Dermis microvascular lymphatic vessel endothelial cell (primary cell): Measurements from ENCODE around the gene ZNF724. TPM values are rescaled to one million over a fixed set of nuclear protein-coding genes. Genes with fewer than 3 reads are reported as not detected.
"Not testable (repeated sequence)": the region's sequence is repeated elsewhere in the genome, so short reads cannot be mapped to it uniquely, and the experiment has no call there.

ENCODE experiments used
- DNase-seq, 2 donors: peaks; one replicate each; pipeline versions ENCODE4 v3.0.0 to v3.0.0-alpha.2; 2010; ENCODE audit warnings: low read depth in 2 of 2
- total RNA-seq: library from RNA; depleted of rRNA; stranded (reverse); fragments of >200 nt; gene quantifications from 2 replicates; pipeline ENCODE4 v1.2.1, GENCODE V29; 2014

Gene ZNF724
- 4.9 and 5.3 TPM in 2 replicates for total RNA-seq

GRCh38 chr19:23249911-23250649 is at the start of gene ZNF724:
ZNF724 (minus strand) TSS chr19:23250394; CDS start chr19:23250242, 152 bp downstream.
- DNase-seq = peak; percentile 96 to 98

DNA sequence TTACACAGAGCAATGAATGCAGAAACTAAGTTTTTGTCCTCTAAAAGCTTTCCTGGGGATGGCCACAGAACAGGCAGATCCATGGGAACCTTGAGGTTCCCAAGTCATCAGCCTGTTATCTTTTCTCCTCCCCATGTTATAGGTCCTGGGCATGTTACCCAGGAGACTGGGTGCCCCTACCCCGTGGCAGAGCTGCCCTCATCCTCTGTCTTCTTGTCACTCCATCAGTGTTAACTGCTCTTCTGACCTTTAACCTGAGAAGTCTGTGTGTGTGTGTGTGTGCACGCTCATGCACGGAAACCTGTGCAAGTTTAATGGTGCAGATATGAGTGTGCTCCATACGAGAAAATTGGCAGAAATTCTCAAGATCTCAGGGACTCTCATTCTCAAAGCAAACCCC is 43.9 kb upstream of the ZNF724 start:
- no peak for DNase-seq

GRCh38 chr19:23289966-23290365 is 39.8 kb upstream of the ZNF724 start:
- not testable (repeated sequence) for DNase-seq

DNA sequence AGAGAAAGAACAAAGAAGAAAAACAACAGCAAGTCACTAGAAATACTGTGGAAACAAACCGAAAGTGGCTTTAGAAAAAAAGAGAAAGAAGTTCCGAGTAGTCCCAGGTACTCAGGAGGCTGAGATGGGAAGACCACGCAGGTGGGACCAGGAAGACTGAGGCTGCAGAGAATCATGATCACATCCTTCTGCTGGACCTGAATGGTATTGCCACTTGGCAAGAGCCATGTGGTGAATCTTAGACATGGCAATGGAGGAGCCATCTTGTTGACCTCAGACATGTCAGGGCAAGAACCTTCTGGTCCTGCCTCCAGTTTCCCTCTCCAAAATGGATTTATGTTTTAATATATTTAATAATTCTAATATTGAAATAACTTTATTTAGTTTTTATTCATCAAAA is 37.4 kb upstream of the ZNF724 start:
- no peak for DNase-seq

GRCh38 chr19:23286477-23286876 is 36.3 kb upstream of the ZNF724 start:
- no peak for DNase-seq

GRCh38 chr19:23285948-23286347 is 35.8 kb upstream of the ZNF724 start:
- DNase-seq = no peak

DNA sequence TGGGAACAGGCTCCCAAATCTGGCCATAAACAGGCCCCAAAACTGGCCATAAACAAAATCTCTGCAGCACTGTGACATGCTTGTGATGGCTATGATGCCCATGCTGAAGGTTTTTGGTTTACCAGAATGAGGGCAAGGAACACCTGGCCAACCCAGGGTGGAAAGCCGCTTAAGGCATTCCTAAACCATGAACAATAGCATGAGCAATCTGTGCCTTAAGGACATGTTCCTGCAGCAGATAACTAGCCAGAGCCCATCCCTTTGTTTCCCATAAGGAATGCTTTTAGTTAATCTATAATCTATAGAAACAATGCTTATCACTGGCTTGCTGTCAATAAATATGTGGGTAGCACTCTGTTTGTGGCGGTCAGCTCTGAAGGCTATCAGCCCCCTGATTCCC is 35.1 kb upstream of the ZNF724 start:
- DNase-seq = not testable (repeated sequence)

- peak in 1 of 2 donors; percentile 39 for DNase-seq
These were observed 33.7 kb upstream of the ZNF724 start for GRCh38 chr19:23283925-23284324.

DNA sequence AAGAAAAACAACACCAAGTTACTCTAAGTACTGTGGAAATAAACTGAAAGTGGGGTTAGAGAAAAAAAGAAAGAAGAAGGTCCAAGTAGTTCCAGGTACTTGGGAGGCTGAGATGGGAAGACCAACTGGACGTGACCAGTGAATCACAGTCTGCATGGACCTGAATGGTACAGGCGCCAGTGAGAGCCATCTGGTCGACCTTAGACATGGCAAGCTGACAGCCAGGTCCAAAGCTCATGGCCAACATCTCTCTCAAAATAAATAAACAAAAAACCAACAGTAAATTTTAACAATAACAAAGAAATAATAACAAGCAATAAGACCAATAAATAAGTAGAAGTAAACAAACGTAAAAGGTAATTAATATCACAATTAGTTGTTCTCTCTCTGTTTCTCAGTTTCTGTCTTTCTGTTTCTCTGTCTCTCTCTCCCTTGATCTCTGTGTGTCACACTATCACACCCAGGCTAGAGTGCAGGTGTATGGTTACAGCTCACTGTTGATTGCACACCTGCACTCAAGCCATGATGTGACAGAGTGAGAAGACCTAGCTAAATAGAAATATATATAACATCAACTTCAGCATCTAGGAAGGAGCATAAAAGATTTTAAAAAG is 31.6 kb upstream of the ZNF724 start:
- DNase-seq = no peak

DNA sequence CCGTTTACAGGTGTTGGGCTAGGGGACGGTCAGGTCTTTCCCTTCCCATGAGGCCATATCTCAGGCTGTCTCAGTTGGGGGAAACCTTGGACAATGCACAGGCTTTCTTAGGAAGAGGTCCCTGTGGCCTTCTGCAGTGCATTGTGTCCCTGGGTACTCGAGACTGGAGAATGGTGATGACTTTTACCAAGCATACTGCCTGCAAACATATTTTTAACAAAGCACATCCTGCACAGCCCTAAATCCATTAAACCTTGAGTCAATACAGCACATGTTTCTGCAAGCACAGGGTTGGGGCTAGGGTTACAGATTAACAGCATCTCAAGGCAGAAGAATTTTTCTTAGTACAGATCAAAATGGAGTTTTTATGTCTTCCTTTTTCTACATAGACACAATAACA is 27.9 kb upstream of the ZNF724 start:
- not testable (repeated sequence) for DNase-seq

- DNase-seq = peak; percentile 87 to 90
These were observed 23.6 kb upstream of the ZNF724 start for GRCh38 chr19:23273590-23274412.

- DNase-seq = no peak
These were observed 22.9 kb upstream of the ZNF724 start for GRCh38 chr19:23273022-23273589.

- DNase-seq = no peak
These were observed 13.8 kb upstream of the ZNF724 start for GRCh38 chr19:23263870-23264590.

GRCh38 chr19:23263396-23263795 is 13.2 kb upstream of the ZNF724 start:
- no peak for DNase-seq

- no peak for DNase-seq
These were observed 12.7 kb upstream of the ZNF724 start for GRCh38 chr19:23262920-23263319.

GRCh38 chr19:23261496-23262020 is 11.4 kb upstream of the ZNF724 start:
- DNase-seq = no peak

GRCh38 chr19:23260956-23261355 is 10.8 kb upstream of the ZNF724 start:
- no peak for DNase-seq

GRCh38 chr19:23259961-23260360 is 9.8 kb upstream of the ZNF724 start:
- DNase-seq = no peak

- DNase-seq = no peak
These were observed 5.5 kb upstream of the ZNF724 start for GRCh38 chr19:23255700-23256099.

DNA sequence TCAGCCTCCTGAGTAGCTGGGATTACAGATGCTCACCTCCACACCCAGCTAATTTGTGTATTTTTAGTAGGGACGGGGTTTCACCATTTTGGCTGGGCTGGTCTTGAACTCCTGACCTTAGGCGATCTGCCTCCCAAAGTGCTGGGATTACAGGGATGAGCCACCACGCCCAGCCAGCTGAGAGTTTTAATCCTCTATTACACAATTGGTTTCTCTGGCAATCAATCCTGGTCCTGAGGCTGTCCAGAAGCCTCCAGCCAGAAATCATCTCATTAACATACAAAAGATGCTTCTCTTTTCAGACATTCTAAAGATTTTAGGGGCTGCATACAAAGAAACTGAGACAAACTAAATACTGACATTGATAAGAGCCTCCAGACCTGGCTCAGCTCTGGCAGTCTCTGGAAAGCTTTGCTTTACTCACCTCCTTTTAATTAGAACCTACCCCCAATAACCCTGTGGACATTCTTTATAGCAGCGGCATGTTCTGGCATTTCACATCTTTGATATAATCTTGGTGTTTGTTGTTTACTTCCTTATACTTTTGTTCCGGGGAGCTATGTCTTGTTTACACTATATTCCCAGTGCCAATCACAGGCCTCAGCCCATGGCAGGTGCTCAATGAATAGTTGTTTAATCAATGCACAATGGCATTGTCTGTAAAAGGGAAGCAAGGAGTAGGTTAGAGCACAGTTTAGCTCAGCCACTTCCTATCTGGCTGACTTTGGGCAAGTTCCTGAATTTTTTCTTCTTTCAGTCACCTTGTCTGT is 4.1 kb upstream of the ZNF724 start:
- no peak for DNase-seq
